Measurements from ENCODE around the gene TOP1.

The TOP1 gene

GRCh38 chr20:41049451-41049850, 20.8 kb downstream of the TOP1 start:
- CTCF ChIA-PET = no interaction called here
- H3K27ac ChIP-seq (ENCODE audit: extremely low read depth, low read depth, low read length) = no peak overlapping the region

GRCh38 chr20:41050361-41051008, 21.9 kb downstream of the TOP1 start:
- TF ChIP-seq CTCF (tag by site-specific recombination; IDR thresholded peaks at IDR 0.05) = no peak
- TF ChIP-seq ZNF629 (tag by site-specific recombination; IDR thresholded peaks at IDR 0.05) = no peak
- no peak for TF ChIP-seq ZNF274 (IDR thresholded peaks at IDR 0.05; ENCODE audit: low read length)
- no peak for TF ChIP-seq ZNF274 (tag by site-specific recombination; IDR thresholded peaks at IDR 0.05; ENCODE audit: borderline replicate concordance)
- TF ChIP-seq ZNF426 (tag by site-specific recombination; IDR thresholded peaks at IDR 0.05) = no peak
- TF ChIP-seq ZNF18 (tag by site-specific recombination; IDR thresholded peaks at IDR 0.05) = no peak
- TF ChIP-seq ZNF645 (tag by site-specific recombination; IDR thresholded peaks at IDR 0.05) = no peak
- no peak for TF ChIP-seq PRDM6 (tag by site-specific recombination; IDR thresholded peaks at IDR 0.05)
- no peak for TF ChIP-seq GFI1B (tag by site-specific recombination; IDR thresholded peaks at IDR 0.05)
- no peak for TF ChIP-seq ZNF621 (tag by site-specific recombination; IDR thresholded peaks at IDR 0.05)
- no peak for TF ChIP-seq ZNF580 (tag by site-specific recombination; IDR thresholded peaks at IDR 0.05)
- TF ChIP-seq ZNF140 (tag by site-specific recombination; IDR thresholded peaks at IDR 0.05) = no peak
- no peak for TF ChIP-seq ZNF549 (tag by site-specific recombination; IDR thresholded peaks at IDR 0.05)
- no peak for TF ChIP-seq ZBTB10 (tag by site-specific recombination; IDR thresholded peaks at IDR 0.05)
- POLR2A ChIA-PET = interaction anchor here (0.8 kb wide), 1 partner anchor 10 kb away, joined by 3 read pairs; no protein-coding TSS in a partner anchor
- no peaks in the 10 kb centered on the region for H3K9me3 ChIP-seq (ENCODE audit: control insufficient read depth, insufficient read depth, low read depth, low read length)
- no peaks in the 10 kb centered on the region for H3K36me3 ChIP-seq (ENCODE audit: control insufficient read depth in 2 of 2, insufficient read depth in 1 of 2, low read length in 2 of 2)
- CTCF ChIA-PET = interaction anchor here (0.5 kb wide), 1 partner anchor 85 kb away, joined by 3 read pairs; no protein-coding TSS in a partner anchor
- H3K4me1 ChIP-seq (ENCODE audit: control insufficient read depth, insufficient read depth, low read length) = peaks cover 40% of the 10 kb centered on the region
- H3K27ac ChIP-seq (ENCODE audit: extremely low read depth, low read depth, low read length) = no peak overlapping the region
- H3K4me3 ChIP-seq (ENCODE audit: low read depth, low read length) = no peak overlapping the region

More at GRCh38 chr20:41049451-41049850, 20.8 kb downstream of the TOP1 start:
- POLR2A ChIA-PET = no interaction called here
- Histone ChIP-seq H3K4me1 (ENCODE audit: control insufficient read depth, insufficient read depth, low read length) (peaks cover 40% of the 10 kb centered on the region), H3K9me3 (ENCODE audit: control insufficient read depth, insufficient read depth, low read depth, low read length) (no peaks in the 10 kb centered on the region), H3K4me3 (ENCODE audit: low read depth, low read length) (no peak overlapping the region), H3K36me3 (ENCODE audit: control insufficient read depth in 2 of 2, insufficient read depth in 1 of 2, low read length in 2 of 2) (no peaks in the 10 kb centered on the region)
- TF ChIP-seq ZNF76 (tag by site-specific recombination; IDR thresholded peaks at IDR 0.05; ENCODE audit: borderline replicate concordance, low read depth) (no peak), HOXD13 (CRISPR knock-in tag; IDR thresholded peaks at IDR 0.05; ENCODE audit: borderline replicate concordance) (no peak), OSR2 (tag by site-specific recombination; IDR thresholded peaks at IDR 0.05) (peak; percentile 28; the same call in 1 of the 2 replicates)

Measured in HEK293 (cell line).